ENCODE data around the gene DCBLD1.
"Not testable (repeated sequence)": the region's sequence is repeated elsewhere in the genome, so short reads cannot be mapped to it uniquely, and the experiment has no call there.

DCBLD1 gene

GRCh38 chr6:117463762-117464665 lies 18.5 kb upstream of the DCBLD1 start:
- H3K4me1 Mint-ChIP-seq (ENCODE audit: low read depth), result peaks cover 13% of the 10 kb centered on the region
- peaks cover 32% of the 10 kb centered on the region for H3K27me3 Mint-ChIP-seq (ENCODE audit: low read depth)
- no peak overlapping the region for H3K27ac Mint-ChIP-seq
- H3K4me3 Mint-ChIP-seq, result no peak overlapping the region
- no peaks in the 10 kb centered on the region for H3K36me3 Mint-ChIP-seq (ENCODE audit: low read depth)
- H3K9me3 Mint-ChIP-seq, result no peaks in the 10 kb centered on the region

- Mint-ChIP-seq H3K36me3 (ENCODE audit: low read depth) (no peaks in the 10 kb centered on the region), H3K4me1 (ENCODE audit: low read depth) (peaks cover 20% of the 10 kb centered on the region), H3K9me3 (no peaks in the 10 kb centered on the region), H3K27me3 (ENCODE audit: low read depth) (peaks cover 34% of the 10 kb centered on the region), H3K4me3 (no peak overlapping the region), H3K27ac (no peak overlapping the region)
Measured at GRCh38 chr6:117464700-117465099, 17.8 kb upstream of the DCBLD1 start.

- Mint-ChIP-seq H3K27me3 (ENCODE audit: low read depth) (peaks cover 36% of the 10 kb centered on the region), H3K9me3 (no peaks in the 10 kb centered on the region), H3K36me3 (ENCODE audit: low read depth) (no peaks in the 10 kb centered on the region), H3K27ac (no peak overlapping the region), H3K4me3 (no peak overlapping the region), H3K4me1 (ENCODE audit: low read depth) (peaks cover 23% of the 10 kb centered on the region)
Measured at GRCh38 chr6:117465691-117466090, 16.8 kb upstream of the DCBLD1 start.

GRCh38 chr6:117467876-117468275 lies 14.6 kb upstream of the DCBLD1 start:
- Mint-ChIP-seq H3K4me3 (no peak overlapping the region), H3K9me3 (no peaks in the 10 kb centered on the region), H3K36me3 (ENCODE audit: low read depth) (peaks cover 3% of the 10 kb centered on the region), H3K27ac (no peak overlapping the region), H3K27me3 (ENCODE audit: low read depth) (peaks cover 43% of the 10 kb centered on the region), H3K4me1 (ENCODE audit: low read depth) (peaks cover 27% of the 10 kb centered on the region)

- not testable (repeated sequence) for H3K4me3 Mint-ChIP-seq; H3K36me3 Mint-ChIP-seq (ENCODE audit: low read depth); H3K9me3 Mint-ChIP-seq; H3K27ac Mint-ChIP-seq
- Mint-ChIP-seq H3K27me3 (ENCODE audit: low read depth) (peaks cover 43% of the 10 kb centered on the region), H3K4me1 (ENCODE audit: low read depth) (peaks cover 27% of the 10 kb centered on the region)
Measured at GRCh38 chr6:117468527-117468926, 13.9 kb upstream of the DCBLD1 start.

GRCh38 chr6:117469356-117469755 lies 13.1 kb upstream of the DCBLD1 start:
- H3K4me1 Mint-ChIP-seq (ENCODE audit: low read depth), result peaks cover 26% of the 10 kb centered on the region
- peaks cover 51% of the 10 kb centered on the region for H3K27me3 Mint-ChIP-seq (ENCODE audit: low read depth)
- no peaks in the 10 kb centered on the region for H3K9me3 Mint-ChIP-seq
- no peak overlapping the region for H3K4me3 Mint-ChIP-seq
- peaks cover 3% of the 10 kb centered on the region for H3K36me3 Mint-ChIP-seq (ENCODE audit: low read depth)
- H3K27ac Mint-ChIP-seq, result no peak overlapping the region

- Mint-ChIP-seq H3K36me3 (ENCODE audit: low read depth) (peaks cover 3% of the 10 kb centered on the region), H3K9me3 (no peaks in the 10 kb centered on the region), H3K4me3 (no peak overlapping the region), H3K27ac (no peak overlapping the region), H3K4me1 (ENCODE audit: low read depth) (peaks cover 23% of the 10 kb centered on the region), H3K27me3 (ENCODE audit: low read depth) (peaks cover 51% of the 10 kb centered on the region)
Measured at GRCh38 chr6:117469791-117470190, 12.7 kb upstream of the DCBLD1 start.

GRCh38 chr6:117472667-117473066 lies 9.8 kb upstream of the DCBLD1 start:
- H3K4me1 Mint-ChIP-seq (ENCODE audit: low read depth), result peaks cover 15% of the 10 kb centered on the region
- peaks cover 56% of the 10 kb centered on the region for H3K27me3 Mint-ChIP-seq (ENCODE audit: low read depth)
- H3K9me3 Mint-ChIP-seq, result no peaks in the 10 kb centered on the region
- peaks cover 3% of the 10 kb centered on the region for H3K36me3 Mint-ChIP-seq (ENCODE audit: low read depth)
- no peak overlapping the region for H3K4me3 Mint-ChIP-seq
- no peak overlapping the region for H3K27ac Mint-ChIP-seq

- H3K4me3 Mint-ChIP-seq, result no peak overlapping the region
- H3K36me3 Mint-ChIP-seq (ENCODE audit: low read depth), result peaks cover 3% of the 10 kb centered on the region
- no peak overlapping the region for H3K27ac Mint-ChIP-seq
- H3K27me3 Mint-ChIP-seq (ENCODE audit: low read depth), result peaks cover 58% of the 10 kb centered on the region
- H3K4me1 Mint-ChIP-seq (ENCODE audit: low read depth), result peaks cover 15% of the 10 kb centered on the region
- no peaks in the 10 kb centered on the region for H3K9me3 Mint-ChIP-seq
Measured at GRCh38 chr6:117473401-117473800, 9.1 kb upstream of the DCBLD1 start.

GRCh38 chr6:117477988-117478852 lies 4.3 kb upstream of the DCBLD1 start:
- H3K36me3 Mint-ChIP-seq (ENCODE audit: low read depth), result no peaks in the 10 kb centered on the region
- peaks cover 67% of the 10 kb centered on the region for H3K27me3 Mint-ChIP-seq (ENCODE audit: low read depth)
- no peak overlapping the region for H3K27ac Mint-ChIP-seq
- no peak overlapping the region for H3K4me3 Mint-ChIP-seq
- H3K9me3 Mint-ChIP-seq, result no peaks in the 10 kb centered on the region
- peaks cover 9% of the 10 kb centered on the region for H3K4me1 Mint-ChIP-seq (ENCODE audit: low read depth)

GRCh38 chr6:117478853-117479231 lies 3.6 kb upstream of the DCBLD1 start:
- Mint-ChIP-seq H3K9me3 (no peaks in the 10 kb centered on the region), H3K36me3 (ENCODE audit: low read depth) (no peaks in the 10 kb centered on the region), H3K4me3 (no peak overlapping the region), H3K27me3 (ENCODE audit: low read depth) (peaks cover 69% of the 10 kb centered on the region), H3K27ac (no peak overlapping the region), H3K4me1 (ENCODE audit: low read depth) (peaks cover 14% of the 10 kb centered on the region)

GRCh38 chr6:117480651-117481050 lies 1.8 kb upstream of the DCBLD1 start:
- Mint-ChIP-seq H3K9me3 (no peaks in the 10 kb centered on the region), H3K36me3 (ENCODE audit: low read depth) (peaks cover 2% of the 10 kb centered on the region), H3K27ac (no peak overlapping the region), H3K27me3 (ENCODE audit: low read depth) (peaks cover 71% of the 10 kb centered on the region), H3K4me3 (no peak overlapping the region), H3K4me1 (ENCODE audit: low read depth) (peaks cover 14% of the 10 kb centered on the region)

- peaks cover 73% of the 10 kb centered on the region for H3K27me3 Mint-ChIP-seq (ENCODE audit: low read depth)
- peaks cover 2% of the 10 kb centered on the region for H3K36me3 Mint-ChIP-seq (ENCODE audit: low read depth)
- H3K27ac Mint-ChIP-seq, result no peak overlapping the region
Measured at GRCh38 chr6:117481278-117481925, 1.1 kb upstream of the DCBLD1 start.

GRCh38 chr6:117481926-117482239 lies 591 bp upstream of the DCBLD1 start:
- Mint-ChIP-seq H3K27me3 (ENCODE audit: low read depth) (peaks cover 71% of the 10 kb centered on the region), H3K36me3 (ENCODE audit: low read depth) (peaks cover 2% of the 10 kb centered on the region), H3K4me1 (ENCODE audit: low read depth) (peaks cover 14% of the 10 kb centered on the region), H3K27ac (no peak overlapping the region), H3K4me3 (peak overlapping the region; percentile 77), H3K9me3 (no peaks in the 10 kb centered on the region)

More at GRCh38 chr6:117481278-117481925, 1.1 kb upstream of the DCBLD1 start:
- H3K4me1 Mint-ChIP-seq (ENCODE audit: low read depth), result peaks cover 14% of the 10 kb centered on the region
- H3K4me3 Mint-ChIP-seq, result peak overlapping the region; percentile 77
- H3K9me3 Mint-ChIP-seq, result no peaks in the 10 kb centered on the region
